ENCODE results near the gene GATB.

The GATB gene

DNA sequence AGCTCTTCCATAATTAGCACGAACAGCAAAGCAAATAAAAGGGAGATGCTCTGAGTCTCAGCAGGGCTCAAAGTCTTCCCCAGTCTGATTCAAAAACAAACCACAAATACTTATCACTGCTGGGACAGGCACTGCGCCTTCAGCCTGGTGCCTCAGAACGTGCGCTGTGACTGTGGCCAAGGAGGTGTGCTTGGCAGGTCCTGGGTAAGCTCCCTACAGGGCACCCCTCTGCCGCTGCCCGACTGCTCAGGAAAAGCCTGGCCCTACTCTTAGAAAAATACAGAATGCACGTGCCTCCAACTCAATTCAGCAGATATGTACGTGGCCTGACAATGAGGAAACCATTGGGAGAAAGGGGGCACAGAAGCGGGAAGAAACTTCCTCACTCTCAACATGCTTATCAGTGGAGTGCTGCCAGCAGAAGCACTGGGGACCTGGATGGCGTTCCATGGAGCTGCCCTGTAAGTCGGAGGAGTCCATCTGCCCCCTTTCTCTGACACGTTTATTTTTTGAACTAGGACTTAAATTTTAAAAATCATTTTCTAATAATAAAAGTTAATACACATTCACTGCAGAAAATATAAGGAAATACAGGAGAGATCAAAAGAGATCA lies 86.8 kb downstream of the GATB start:
- no peak for TF ChIP-seq CTCF (IDR thresholded peaks at IDR 0.05)

DNA sequence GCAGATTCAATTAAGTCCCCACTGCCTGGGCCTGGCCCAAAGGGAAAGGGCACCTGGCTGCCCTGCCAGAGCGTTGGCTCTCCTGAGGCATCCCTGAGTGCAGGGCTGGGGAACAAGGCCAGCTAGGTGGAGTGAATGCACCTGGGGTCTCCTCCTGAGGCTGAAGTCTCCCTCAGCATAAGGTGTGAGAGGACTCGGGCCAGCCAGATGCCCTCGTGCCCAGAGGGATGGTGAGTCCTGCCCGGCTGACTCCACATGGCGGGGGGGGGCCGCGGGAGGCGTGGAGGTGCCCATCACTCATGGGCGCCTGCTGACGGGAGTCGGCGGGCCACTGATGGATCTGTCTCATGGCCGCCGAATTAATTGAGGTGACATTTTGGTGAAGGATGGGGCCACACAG lies 87.8 kb downstream of the GATB start:
- no peak for TF ChIP-seq CTCF (IDR thresholded peaks at IDR 0.05)

DNA sequence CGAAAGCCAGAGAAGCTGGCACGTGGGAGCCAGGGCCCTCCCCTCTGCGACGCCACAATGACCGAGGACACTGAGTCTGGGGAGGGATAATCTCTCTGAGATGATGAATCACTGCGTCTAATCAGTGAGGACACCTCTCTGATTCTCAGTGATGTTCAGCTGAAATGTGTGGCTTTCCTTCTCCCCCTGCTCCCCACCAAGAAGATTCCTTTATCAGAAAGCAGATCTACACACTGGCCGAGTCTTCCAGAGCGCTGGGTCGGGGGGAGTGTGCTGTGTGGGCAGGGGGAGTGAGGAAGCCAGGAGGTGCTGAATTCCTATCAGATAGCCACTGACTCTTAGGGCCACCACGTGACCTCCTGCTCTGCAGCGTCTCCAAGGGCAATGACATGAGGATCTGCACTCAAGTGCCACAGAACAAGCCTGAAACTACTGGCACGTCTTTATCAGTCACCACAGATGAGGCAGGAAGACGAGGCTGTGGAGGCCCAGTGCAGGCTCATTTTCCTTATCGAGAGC lies 89.2 kb downstream of the GATB start:
- no peak for TF ChIP-seq CTCF (IDR thresholded peaks at IDR 0.05)

DNA sequence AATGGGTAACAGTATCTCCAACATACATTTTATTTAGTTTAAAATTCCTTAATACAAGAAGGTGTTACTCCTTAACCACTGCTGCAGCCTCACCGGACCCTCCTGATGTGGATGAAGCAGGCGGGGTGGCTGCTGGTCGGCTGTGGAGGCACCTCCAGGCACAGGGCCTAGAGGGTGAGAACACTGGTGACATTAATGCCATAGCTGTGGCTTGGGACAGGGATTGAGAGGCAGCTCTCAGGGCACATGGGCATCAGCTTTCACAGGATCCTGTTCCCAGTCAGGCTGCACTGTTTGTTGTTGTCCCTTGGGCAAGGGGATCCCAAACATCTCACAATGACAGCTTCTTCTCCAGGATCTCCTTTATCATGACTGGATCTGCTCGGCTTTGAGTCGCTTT lies 90.0 kb downstream of the GATB start:
- no peak for TF ChIP-seq CTCF (IDR thresholded peaks at IDR 0.05)

- no peak for TF ChIP-seq CTCF (IDR thresholded peaks at IDR 0.05)
Measured at GRCh38 chr4:151669990-151670389, 90.8 kb downstream of the GATB start.

DNA sequence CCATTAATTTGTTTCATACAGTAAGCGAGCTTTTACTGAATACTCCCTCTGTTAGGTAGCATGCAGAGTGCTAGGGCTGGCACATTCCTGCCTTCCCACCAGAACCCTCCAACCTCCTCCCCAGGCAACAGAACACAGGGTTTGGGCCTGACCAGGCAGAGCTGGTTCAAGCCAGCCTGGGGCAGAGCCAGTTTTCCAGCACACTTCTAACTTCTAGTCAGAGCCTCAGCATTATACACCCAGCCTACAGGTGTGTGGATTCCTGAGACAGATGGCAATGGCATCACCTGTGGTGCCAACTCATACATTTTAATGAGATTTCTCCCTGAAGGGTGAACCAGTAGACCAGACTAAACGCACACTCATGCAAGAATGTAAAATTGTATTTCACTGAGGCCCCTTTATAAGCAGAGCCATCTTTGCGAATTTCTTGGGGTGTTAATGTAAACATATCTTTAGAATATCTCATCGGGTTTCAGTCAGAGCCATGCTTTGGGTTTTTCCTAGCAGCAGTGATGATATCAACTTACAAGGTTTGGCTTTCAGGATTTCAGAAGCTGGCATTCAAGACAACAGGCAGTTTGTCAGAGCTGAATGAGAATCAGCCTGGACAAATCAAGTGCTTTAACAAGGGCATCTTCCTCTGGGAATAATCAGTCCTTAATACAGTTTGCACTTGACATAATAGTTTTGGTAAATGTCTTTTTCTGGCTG lies 92.0 kb downstream of the GATB start:
- no peak for TF ChIP-seq CTCF (IDR thresholded peaks at IDR 0.05)

DNA sequence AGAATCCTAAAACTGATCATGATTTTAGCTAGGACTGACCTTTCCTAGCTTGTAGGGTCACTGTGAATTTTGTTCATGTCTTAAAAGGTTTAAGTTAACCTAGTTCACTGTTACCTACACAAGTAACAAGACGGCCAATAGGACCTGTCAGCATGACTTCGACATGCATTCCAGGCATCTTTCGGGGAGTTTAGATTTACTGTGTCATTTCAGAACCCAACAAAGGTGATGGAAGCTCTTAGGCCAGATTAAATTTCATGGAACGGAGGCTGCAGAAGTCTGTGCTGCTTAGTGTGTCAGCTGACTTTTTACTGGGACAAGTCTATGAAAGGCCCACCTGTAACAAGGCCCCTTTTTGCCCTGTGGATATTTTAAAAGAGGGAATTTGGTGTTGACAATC lies 93.1 kb downstream of the GATB start:
- no peak for TF ChIP-seq CTCF (IDR thresholded peaks at IDR 0.05)
